Testis (tissue), 3 donors: ENCODE measurements around the gene TMEM54. TPM values are rescaled to one million over a fixed set of nuclear protein-coding genes. Genes with fewer than 3 reads are reported as not detected.

Source experiments
- DNase-seq: peaks from one replicate; pipeline ENCODE4 v3.0.0-alpha.2; 2019
- H3K27ac ChIP-seq, 2 donors: fragments of 200-600 bp; sonication (generic); one replicate each; pipeline ENCODE4 v1.5.1; 2019
- H3K27me3 ChIP-seq: fragments of 200-600 bp; sonication (generic); one replicate; pipeline ENCODE4 v1.5.1; 2019
- H3K36me3 ChIP-seq: fragments of 200-600 bp; sonication (generic); one replicate; pipeline ENCODE4 v1.5.1; 2017; ENCODE audit warnings: low read depth; ENCODE audit errors: missing control alignments
- H3K4me1 ChIP-seq: fragments of 200-600 bp; sonication (generic); one replicate; pipeline ENCODE4 v1.5.1; 2019
- H3K4me3 ChIP-seq, 2 donors: fragments of 200-600 bp; sonication (generic); one replicate each; pipeline ENCODE4 v1.5.1; 2017 to 2019
- H3K9me3 ChIP-seq: fragments of 200-600 bp; sonication (generic); one replicate; pipeline ENCODE4 v1.5.1; 2017
- POLR2A ChIP-seq: fragments of 450-650 bp; IDR thresholded peaks from one replicate; pipeline ENCODE4 v1.6.1; 2017; ENCODE audit warnings: antibody characterized with exemption, mild to moderate bottlenecking, moderate library complexity
- WGBS, 2 donors: methylation state at CpG; one replicate each; pipeline ENCODE4 v1.1.5; 2018; 5-methylcytosine and 5-hydroxymethylcytosine counted together
- intact Hi-C: fragments of 100-400 bp; cut with DNase I; formaldehyde crosslinking; loops from one replicate; pipeline ENCODE4 v1.15.1; 2023; ENCODE audit warnings: low total_unique reads
- polyA plus RNA-seq: library from polyadenylated mRNA; stranded (reverse); fragments of 350-450 nt; fragmentation: Illumina TruSeq; extraction: RNeasy Lipid Tissue Mini Kit (QIAGEN cat#74804); gene quantifications from one replicate; pipeline ENCODE4 v1.2.3, GENCODE V29; 2014; ENCODE audit warnings: low read depth, low replicate concordance; ENCODE audit not compliant: insufficient read depth
- total RNA-seq, 2 donors: library from RNA; depleted of rRNA; stranded (reverse); fragments of >200 nt; gene quantifications; one replicate each; pipeline ENCODE4 v1.2.3, GENCODE V29; 2016
- TF ChIP-seq, protein P1 (sequence below), 3 experiments: fragments of 450-650 bp in 2 of 3; fragments of 200-600 bp in 1 of 3; sonication (generic) in 1 of 3; IDR thresholded peaks; one replicate each; pipeline ENCODE4 v1.5.1; 2016 to 2019; ENCODE audit warnings: antibody characterized with exemption in 3 of 3, mild to moderate bottlenecking in 2 of 3, moderate library complexity in 1 of 3

The TMEM54 gene
- total and polyA plus RNA-seq, 3 donors from 2014 or later = 18.7 to 24.0 (median 23.0) TPM

DNA sequence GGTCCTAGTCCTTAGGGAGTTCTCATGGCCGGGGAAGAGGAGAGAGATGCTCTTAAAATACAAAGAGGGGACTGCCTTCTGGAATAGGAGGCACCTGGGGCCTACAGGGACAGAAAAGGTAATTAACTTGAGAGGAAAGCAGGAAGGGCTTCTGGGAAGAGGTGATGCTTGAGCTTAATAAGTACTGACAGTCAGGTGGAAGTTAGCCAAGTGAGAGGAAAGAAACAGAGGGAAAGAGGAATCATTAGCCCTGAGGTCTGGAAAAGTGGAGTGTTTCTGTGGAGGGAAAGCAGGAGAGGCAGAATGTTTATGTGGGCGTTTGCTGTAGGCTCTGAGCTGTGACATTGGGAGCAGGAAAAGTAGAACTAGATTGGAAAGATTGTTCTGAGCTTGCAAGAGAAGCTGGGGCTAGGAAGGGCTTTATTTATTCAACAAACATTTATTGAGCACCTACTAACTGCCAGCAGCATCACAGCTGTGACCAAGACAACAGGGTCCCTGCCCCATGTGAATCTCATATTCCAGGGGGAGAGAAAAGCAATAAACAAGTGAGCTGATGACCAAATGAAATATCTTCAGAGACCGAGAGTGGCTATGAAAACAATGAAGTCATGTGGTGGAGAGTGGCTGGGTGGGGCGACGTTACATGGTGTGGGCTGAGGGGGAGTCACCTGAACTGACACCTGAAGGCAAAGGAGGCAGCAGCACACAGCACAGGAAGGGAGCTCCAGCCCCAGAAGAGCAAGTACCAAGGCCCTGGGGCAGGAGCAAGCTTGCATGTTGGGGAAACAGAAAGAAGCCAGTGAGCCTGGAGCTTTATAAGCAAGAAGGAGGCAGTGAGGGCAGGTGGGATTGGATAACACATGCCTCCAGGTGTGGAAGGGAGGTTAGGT, 26.1 kb downstream of the TMEM54 start:
- Histone ChIP-seq H3K27ac (no peak overlapping the region), H3K27me3 (no peaks in the 10 kb centered on the region), H3K36me3 (no peaks in the 10 kb centered on the region), H3K4me3 (no peak overlapping the region), H3K9me3 (no peaks in the 10 kb centered on the region), H3K4me1 (peaks cover 35% of the 10 kb centered on the region)
- TF ChIP-seq, protein P1, sequence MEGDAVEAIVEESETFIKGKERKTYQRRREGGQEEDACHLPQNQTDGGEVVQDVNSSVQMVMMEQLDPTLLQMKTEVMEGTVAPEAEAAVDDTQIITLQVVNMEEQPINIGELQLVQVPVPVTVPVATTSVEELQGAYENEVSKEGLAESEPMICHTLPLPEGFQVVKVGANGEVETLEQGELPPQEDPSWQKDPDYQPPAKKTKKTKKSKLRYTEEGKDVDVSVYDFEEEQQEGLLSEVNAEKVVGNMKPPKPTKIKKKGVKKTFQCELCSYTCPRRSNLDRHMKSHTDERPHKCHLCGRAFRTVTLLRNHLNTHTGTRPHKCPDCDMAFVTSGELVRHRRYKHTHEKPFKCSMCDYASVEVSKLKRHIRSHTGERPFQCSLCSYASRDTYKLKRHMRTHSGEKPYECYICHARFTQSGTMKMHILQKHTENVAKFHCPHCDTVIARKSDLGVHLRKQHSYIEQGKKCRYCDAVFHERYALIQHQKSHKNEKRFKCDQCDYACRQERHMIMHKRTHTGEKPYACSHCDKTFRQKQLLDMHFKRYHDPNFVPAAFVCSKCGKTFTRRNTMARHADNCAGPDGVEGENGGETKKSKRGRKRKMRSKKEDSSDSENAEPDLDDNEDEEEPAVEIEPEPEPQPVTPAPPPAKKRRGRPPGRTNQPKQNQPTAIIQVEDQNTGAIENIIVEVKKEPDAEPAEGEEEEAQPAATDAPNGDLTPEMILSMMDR (IDR thresholded peaks at IDR 0.05) = no peak
- TF ChIP-seq POLR2A = no peak
- no peak for DNase-seq
- WGBS, 2 donors = 79 to 82% methylated on average over 5 of the region's 5 CpGs
- intact Hi-C loops = loop anchor here (10.0 kb wide), 1 partner anchor 90 kb away; no protein-coding TSS in a partner anchor

DNA sequence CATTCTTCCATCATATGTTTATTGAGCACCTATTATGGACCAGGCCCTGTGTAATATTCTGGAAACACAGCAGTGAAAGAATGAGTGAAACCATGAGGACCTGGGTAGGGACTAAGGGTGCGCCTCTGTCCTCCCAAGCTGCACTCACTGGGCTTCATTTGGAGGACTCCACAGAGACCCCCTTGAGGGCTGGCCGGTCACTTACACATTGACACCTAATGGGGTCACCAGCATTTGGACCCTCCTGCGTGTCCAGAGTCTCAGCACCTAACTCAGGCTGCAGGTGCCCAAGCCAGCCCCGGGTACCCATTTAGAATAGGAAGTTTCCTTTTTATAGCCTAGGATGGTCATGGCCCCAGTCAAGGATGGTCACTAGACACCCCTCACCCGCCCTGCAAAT, 27.7 kb downstream of the TMEM54 start:
- 81 to 98% methylated on average over 4 to 5 of the region's 5 CpGs for WGBS, 2 donors
- intact Hi-C loops = loop anchor here (10.0 kb wide), 1 partner anchor 89 kb away; no protein-coding TSS in a partner anchor
- H3K4me3 ChIP-seq = no peak overlapping the region
- TF ChIP-seq, protein P1 (IDR thresholded peaks at IDR 0.05) = no peak
- no peak for TF ChIP-seq POLR2A
- no peak overlapping the region for H3K27ac ChIP-seq
- no peaks in the 10 kb centered on the region for H3K36me3 ChIP-seq
- no peak for DNase-seq
- no peaks in the 10 kb centered on the region for H3K9me3 ChIP-seq
- H3K4me1 ChIP-seq = peaks cover 37% of the 10 kb centered on the region
- no peaks in the 10 kb centered on the region for H3K27me3 ChIP-seq

DNA sequence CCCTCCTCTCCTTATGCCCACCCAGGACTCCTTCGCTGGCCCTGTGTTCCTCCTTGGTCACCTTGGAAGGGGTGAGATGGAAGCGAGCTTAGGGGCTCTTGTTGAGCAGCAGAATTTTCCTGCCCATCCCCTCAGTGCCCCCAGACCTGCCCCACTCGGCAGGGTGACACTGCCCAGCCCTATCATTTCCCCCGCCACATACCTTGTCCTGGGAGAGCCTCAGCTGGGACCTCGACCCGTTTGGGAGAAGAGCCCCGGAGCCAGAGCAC, 29.1 kb downstream of the TMEM54 start:
- H3K4me1 ChIP-seq = peaks cover 30% of the 10 kb centered on the region
- H3K4me3 ChIP-seq = no peak overlapping the region
- no peak overlapping the region for H3K27ac ChIP-seq
- intact Hi-C loops = loop anchor here (10.0 kb wide), 1 partner anchor 87 kb away; no protein-coding TSS in a partner anchor
- TF ChIP-seq, protein P1 (IDR thresholded peaks at IDR 0.05) = no peak
- no peak for TF ChIP-seq POLR2A
- no peaks in the 10 kb centered on the region for H3K36me3 ChIP-seq
- 22 to 32% methylated on average over 7 of the region's 7 CpGs for WGBS, 2 donors
- no peak for DNase-seq
- H3K27me3 ChIP-seq = no peaks in the 10 kb centered on the region
- H3K9me3 ChIP-seq = no peaks in the 10 kb centered on the region

DNA sequence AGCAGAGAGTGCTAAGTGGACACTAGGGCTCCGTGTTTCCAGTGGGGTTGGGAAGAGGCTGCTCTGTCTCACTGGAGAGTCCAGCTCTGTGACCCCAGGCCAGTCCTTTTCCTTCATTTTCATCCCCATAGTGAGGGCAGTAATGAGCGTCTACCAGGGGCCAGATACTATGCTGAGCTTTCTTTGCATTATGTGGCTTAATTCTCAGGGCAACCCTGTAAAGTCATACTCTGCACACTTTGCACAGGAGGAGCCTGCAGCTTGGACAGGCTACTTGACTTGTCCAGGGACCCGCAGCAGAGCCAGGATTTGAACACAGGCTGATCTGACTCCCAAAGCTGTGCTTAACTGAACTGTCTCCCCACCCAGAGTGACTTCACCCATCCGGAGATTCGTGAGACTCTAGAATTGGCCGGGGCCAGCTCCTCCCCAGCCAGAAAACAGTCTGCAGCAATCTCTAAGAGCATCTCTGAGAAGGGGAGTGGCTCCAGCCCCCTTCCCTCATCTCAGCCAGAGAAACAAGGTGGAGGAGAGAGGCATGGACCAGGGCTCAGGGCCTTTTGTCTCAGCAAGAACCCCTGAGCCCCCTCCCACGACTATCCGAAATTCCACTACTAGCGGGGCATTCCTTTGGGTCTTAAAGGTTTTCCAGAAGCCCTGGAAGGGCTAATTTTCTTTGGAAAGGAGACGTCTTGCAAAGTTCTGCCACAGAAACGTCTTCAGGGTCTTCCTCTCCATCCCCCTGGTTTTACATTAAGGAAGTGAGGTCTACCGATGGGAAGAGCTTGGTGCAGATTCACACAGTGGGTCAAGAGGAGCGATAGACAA, 29.6 kb downstream of the TMEM54 start:
- intact Hi-C loops = loop anchor here (10.0 kb wide), 1 partner anchor 87 kb away; no protein-coding TSS in a partner anchor
- peak; percentile 15 for DNase-seq
- Histone ChIP-seq H3K4me3 (peak overlapping the region; percentile 51), H3K27ac (no peak overlapping the region), H3K9me3 (no peaks in the 10 kb centered on the region), H3K4me1 (peaks cover 26% of the 10 kb centered on the region), H3K27me3 (no peaks in the 10 kb centered on the region), H3K36me3 (no peaks in the 10 kb centered on the region)
- 23 to 32% methylated on average over 7 to 13 of the region's 13 CpGs for WGBS, 2 donors
- TF ChIP-seq, protein P1 (IDR thresholded peaks at IDR 0.05) = no peak
- TF ChIP-seq POLR2A = no peak
